ES-I3 (cell line): Measurements from ENCODE around the gene ESYT2.

ENCODE experiments used
- H3K36me3 ChIP-seq: 2 replicates; pipeline ENCODE4 v1.6.1; 2013; ENCODE audit warnings: mild to moderate bottlenecking, low read length, control low read depth, moderate library complexity; ENCODE audit not compliant: insufficient read depth
- H3K4me1 ChIP-seq: 2 replicates; pipeline ENCODE4 v1.6.1; 2013; ENCODE audit warnings: mild to moderate bottlenecking, control low read depth, low read length; ENCODE audit not compliant: insufficient read depth
- H3K9ac ChIP-seq: 2 replicates; pipeline ENCODE4 v1.6.1; 2013; ENCODE audit warnings: low read depth, mild to moderate bottlenecking, low read length, moderate library complexity
- H3K9me3 ChIP-seq: 2 replicates; pipeline ENCODE4 v1.6.1; 2013; ENCODE audit warnings: mild to moderate bottlenecking, low read length, moderate library complexity; ENCODE audit not compliant: control insufficient read depth, insufficient read depth

Gene ESYT2

DNA sequence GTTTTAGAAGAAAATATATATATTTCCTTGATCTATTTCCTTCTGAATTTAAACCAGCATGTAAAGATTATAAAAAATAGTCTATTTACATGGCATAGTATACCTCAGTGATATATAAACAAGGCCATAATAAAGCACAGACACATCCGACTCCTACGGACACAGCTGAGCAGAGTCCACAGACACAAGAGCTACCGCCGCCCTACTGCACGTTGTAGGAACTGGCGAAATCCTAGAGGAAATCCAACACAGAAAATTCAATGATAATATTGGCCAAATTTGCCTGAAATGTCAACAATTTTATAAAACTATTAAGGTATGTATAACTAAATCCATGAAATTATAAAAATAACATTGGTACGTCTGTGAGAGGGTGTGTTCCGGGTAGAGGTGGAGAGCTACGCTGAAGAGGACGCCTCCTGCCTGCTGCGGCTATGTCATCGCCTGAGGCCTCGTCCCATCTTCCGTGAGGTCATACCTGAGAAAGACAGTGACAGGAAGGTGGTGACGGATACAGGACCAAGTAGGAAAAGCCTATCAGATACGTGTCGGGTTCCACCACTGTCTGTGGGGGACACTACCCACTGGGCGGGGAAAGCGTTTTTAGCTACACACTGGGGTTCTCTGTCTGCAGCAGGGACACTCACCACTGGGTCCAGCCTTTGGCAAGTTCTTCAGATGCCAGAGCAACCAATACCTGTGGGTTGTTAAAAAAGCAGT is 95.4 kb downstream of the ESYT2 start:
- H3K36me3 ChIP-seq, result peaks cover 3% of the 10 kb centered on the region; the same call in 1 of the 2 replicates
- no peak overlapping the region for H3K9ac ChIP-seq
- peaks cover 6% of the 10 kb centered on the region; the same call in 1 of the 2 replicates for H3K4me1 ChIP-seq
- no peaks in the 10 kb centered on the region for H3K9me3 ChIP-seq

DNA sequence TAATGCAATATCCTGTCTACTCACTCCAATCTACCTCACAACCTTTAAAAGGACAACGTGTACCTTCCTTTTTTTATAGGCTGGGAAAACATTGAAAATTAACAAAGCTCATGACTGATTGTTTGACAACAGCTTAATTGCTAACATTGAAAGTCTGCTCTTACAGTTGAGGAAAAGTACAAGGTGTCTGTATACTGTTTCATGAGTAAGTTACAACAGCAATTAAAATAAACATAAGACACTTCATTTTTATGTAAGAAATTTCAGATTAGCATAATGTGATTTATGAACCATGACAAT is 96.1 kb downstream of the ESYT2 start:
- no peak overlapping the region for H3K9ac ChIP-seq
- H3K9me3 ChIP-seq, result no peaks in the 10 kb centered on the region
- H3K36me3 ChIP-seq, result peaks cover 3% of the 10 kb centered on the region; the same call in 1 of the 2 replicates
- H3K4me1 ChIP-seq, result peaks cover 6% of the 10 kb centered on the region; the same call in 1 of the 2 replicates

DNA sequence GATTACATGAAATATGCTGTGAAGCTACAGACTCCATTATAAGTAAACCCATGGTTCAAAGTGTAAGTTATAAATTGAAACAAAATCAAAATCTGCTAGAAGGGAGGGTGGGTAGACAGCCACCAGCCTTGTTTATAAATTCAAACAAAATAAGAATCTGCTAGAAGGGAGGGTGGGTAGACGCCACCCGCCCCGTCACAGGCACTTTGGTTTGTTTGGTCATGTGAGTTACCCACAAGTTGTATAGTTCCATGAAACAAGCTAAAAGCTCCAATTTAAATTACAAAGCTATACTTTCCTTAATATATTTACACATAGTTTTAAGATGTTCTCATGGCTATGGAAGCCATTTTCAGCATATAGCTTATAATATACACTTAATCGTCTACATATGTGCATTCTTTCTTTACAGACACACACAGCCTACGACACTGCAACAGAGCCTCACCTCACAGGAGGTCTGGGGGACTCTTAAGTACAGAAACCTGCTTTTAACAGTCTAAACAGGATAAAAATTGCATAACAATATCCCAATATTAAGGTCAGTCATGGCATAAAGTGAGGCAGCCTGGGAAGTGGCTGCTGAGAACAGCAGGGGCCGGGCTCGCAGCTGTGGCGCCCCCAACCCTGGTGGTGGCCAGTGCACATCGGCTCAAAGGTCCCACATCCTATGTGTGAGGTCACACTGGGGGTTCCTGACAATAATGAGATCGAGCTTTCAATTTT is 96.7 kb downstream of the ESYT2 start:
- Histone ChIP-seq H3K4me1 (peaks cover 6% of the 10 kb centered on the region; the same call in 1 of the 2 replicates), H3K9me3 (no peaks in the 10 kb centered on the region), H3K36me3 (peaks cover 3% of the 10 kb centered on the region; the same call in 1 of the 2 replicates), H3K9ac (no peak overlapping the region)

DNA sequence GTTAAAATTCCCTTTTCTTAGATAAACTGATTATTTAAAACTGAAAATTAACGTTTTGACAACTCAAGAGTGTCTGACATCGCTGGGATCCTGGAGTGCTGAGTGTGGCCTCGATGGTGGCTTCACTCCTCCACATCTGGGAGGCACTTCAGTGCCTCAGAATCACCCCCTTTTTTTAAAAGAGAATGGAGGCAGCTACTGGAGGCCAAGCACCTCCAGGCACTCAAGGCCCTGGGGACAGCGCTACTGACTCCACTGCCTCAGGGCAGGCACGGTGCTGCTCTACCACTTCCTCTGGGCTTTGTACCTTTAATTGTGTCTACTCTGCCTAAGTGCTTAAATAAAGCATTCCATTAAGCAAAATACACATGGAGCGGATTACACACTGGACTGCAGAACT is 97.5 kb downstream of the ESYT2 start:
- Histone ChIP-seq H3K4me1 (peaks cover 6% of the 10 kb centered on the region; the same call in 1 of the 2 replicates), H3K36me3 (peaks cover 1% of the 10 kb centered on the region; the same call in 1 of the 2 replicates), H3K9me3 (no peaks in the 10 kb centered on the region), H3K9ac (no peak overlapping the region)

DNA sequence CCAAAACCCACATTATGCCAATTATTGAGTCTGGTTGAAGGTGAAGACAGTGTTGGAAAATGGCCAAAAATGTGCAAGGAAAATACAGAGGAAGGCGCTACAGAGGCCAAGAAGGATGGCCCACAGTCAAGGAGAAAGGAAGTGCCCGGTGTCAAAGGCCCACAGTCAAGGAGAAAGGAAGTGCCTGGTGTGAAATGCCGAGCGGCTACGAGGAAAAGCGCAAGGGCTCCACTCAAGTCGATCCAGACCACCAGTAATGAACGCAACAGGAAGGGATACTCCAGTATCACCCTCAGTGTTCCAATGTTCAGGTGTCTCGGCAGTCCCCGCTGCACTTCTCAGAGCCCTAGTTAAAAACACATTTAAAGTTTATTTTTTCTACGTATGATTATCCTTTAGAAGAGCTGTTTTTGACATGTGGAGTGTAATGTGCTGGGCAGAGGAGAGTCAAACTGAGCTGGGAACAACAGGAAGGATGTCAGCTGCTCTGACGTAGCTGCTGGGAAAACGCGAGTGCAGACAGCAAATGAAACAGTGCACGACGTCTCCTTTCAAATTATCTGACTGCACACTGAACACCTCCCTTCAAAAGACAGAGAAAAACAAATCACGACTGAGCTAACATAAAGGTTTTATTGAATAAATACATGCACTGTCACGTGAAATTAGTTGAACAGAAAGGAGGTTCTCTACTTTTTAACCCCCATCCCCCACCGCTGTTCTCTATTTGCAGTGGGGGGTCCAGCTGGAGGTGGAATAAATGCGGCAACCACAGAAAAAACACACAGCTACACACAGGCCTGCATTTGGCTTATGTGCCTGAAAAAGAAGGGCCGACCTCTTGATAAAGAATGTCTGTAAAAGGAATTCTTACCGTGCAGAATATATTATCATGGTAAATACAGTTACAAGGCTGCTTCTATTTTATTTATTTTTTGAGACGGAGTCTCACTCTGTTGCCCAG is 98.6 kb downstream of the ESYT2 start:
- no peak overlapping the region for H3K9ac ChIP-seq
- H3K4me1 ChIP-seq, result peaks cover 6% of the 10 kb centered on the region; the same call in 1 of the 2 replicates
- H3K9me3 ChIP-seq, result no peaks in the 10 kb centered on the region
- H3K36me3 ChIP-seq, result no peaks in the 10 kb centered on the region

DNA sequence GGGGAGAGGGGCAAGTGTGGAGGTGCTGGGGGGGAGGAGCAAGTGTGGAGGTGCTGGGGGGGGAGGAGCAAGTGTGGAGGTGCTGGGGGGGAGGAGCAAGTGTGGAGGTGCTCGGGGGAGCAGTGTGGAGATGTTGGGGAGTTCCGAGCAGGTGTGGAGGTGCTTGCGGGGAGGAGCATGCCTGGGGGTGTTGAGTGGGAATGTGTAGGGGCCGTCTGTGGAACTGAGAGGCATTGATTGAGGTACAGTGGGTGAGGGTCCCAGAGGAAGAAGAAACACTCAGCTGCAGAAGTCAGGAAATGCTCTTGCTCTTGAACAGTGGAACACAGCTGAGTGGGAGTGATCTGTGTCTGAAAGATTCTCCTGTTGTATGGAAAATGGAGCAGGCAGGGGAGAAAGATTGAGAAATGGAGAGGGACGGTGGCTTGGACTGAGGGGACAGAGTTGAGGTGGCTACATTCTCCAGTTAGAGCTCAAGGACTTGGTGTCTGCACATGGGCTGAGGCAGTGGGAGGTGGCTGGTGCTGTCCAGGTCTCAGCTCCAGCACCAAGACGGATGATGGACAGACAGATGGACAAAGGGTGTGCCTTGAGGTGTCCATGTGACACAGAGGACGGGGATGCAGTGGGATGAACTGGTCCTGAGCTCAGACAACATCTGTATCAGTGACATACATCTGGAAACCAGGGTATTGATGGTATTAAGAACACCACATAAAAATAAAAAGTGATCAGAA is 99.5 kb downstream of the ESYT2 start:
- Histone ChIP-seq H3K36me3 (no peaks in the 10 kb centered on the region), H3K4me1 (peaks cover 6% of the 10 kb centered on the region; the same call in 1 of the 2 replicates), H3K9ac (no peak overlapping the region), H3K9me3 (no peaks in the 10 kb centered on the region)

DNA sequence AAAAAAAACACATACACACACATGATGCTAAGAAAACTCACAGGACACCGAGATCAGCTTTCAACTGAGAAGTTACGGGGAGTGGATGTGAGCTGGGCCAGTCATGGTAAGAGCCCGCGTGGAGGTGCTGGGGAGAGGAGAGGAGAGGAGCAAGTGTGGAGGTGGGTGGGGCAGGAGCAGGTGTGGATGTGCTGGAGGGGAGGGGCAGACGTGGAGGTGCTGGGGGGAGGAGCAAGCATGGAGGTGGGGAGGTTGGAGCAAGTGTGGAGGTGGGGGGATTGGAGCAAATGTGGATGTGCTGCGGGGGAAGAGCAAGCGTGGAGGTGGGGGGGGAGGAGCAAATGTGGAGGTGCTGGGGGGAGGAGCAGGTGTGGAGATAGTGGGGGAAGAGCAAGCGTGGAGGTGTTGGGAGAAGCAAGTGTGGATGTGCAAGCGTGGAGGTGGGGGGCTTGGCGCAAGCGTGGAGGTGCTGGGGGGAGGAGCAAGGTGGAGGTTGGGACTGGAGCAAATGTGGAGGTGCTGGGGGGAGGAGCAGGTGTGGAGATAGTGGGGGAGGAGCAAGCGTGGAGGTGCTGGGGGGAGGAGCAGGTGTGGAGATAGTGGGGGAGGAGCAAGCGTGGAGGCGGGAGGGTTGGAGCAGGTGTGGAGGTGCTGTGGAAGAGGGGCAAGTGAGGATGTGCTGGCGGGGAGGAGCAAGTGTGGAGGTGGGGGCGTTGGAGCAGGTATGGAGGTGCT is 100.2 kb downstream of the ESYT2 start:
- no peaks in the 10 kb centered on the region for H3K9me3 ChIP-seq
- H3K36me3 ChIP-seq, result no peaks in the 10 kb centered on the region
- no peak overlapping the region for H3K9ac ChIP-seq
- H3K4me1 ChIP-seq, result peaks cover 6% of the 10 kb centered on the region; the same call in 1 of the 2 replicates

DNA sequence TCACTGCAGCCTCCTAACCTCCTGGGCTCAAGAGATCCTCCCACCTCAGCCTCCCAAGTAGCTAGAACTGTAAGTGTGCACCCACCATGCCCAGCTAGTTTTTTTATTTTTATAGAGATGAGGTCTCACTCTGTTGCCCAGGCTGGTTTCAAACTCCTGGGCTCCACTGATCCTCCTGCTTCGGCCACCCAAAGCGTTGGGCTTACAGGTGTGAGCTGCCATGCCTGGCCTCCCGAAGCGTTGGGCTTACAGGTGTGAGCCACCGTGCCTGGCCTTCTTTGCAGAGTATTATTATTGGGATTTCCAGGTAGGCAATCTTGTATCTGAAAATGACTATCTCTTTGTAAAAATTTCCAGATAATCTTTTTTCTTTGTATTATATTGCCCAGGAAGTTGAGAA is 101.6 kb downstream of the ESYT2 start:
- H3K36me3 ChIP-seq, result no peaks in the 10 kb centered on the region
- no peaks in the 10 kb centered on the region for H3K9me3 ChIP-seq
- no peaks in the 10 kb centered on the region for H3K4me1 ChIP-seq
- H3K9ac ChIP-seq, result no peak overlapping the region

DNA sequence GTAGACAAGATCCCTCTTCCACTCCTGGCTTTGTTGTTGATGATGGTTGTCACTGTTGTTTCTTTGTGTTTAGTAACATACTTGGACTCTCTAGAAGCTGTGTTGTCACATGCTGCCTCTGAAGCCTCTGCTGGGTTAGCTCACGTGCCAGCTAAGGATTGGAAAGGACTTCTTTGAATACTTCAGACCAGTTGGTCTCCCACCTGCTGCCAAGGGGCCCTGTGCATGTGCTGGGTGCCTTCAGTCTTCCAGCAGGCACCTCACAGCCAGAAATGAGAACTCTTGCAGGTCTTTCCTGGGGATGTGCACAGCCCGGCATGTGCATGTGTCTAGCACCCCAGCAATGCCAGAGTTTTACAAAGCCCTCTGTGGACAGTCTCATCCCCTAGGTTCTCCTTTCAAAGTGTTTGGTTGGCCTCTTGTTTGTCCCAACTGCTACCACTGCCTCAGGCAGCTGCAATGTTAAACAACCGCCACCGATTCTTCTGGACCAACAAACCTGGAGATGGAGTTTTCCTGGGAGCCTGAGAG is 103.0 kb downstream of the ESYT2 start:
- no peaks in the 10 kb centered on the region for H3K9me3 ChIP-seq
- H3K4me1 ChIP-seq, result no peaks in the 10 kb centered on the region

DNA sequence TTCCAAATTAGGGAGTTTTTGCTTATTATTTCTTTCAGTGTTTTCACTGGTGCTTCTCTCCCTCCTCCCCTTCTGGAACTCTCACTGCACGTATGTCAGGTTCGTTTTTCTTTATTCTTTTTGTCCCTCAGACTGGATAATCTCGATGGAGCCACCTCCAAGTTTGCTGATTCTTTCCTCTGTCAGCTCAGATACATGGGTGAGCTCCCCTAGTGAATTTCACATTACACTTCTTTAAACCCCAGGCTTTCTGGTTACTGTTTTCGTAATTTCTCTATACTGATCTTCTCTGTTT is 103.9 kb downstream of the ESYT2 start:
- Histone ChIP-seq H3K4me1 (no peaks in the 10 kb centered on the region), H3K9me3 (no peaks in the 10 kb centered on the region), H3K36me3 (no peaks in the 10 kb centered on the region), H3K9ac (no peak overlapping the region)

More for the DNA sequence above, 103.0 kb downstream of the ESYT2 start:
- Histone ChIP-seq H3K36me3 (no peaks in the 10 kb centered on the region), H3K9ac (no peak overlapping the region)

DNA sequence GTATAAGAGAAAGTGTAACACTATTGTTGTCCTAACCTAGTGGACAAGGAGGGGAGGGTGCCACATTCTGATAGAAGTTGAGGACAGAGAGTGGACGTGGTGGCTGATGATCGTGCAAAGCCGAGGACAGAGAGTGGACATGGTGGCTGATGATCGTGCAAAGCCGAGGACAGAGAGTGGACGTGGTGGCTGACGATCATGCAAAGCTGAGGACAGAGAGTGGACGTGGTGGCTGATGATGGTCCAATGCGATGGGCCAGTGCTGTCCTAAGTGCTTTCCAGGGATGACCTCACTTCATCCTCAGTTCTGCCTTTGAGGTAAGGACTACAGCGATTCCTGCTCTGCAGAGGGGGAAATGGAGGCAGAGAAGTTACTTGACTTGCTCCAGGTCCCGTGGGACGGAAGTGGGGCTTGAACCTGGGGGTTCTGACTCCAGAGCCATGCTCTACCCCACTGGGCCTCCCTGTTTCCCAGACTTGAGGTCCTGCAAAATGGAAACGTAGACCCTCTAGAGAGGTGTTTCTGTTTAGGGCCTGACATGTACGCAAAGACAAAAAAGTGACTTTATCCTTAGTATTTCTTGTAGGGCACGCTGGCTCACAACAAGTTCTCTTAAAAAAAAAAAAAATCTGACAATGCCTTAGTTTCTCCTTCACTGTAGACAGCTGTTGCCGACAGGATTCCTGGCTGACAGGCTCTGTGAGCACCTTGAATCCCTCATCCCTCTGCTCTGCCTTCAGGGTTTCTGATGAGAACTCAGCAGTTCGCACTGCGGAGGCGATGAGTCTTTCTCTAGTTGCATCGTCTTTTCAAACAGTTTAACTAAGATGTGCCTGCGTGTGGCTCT is 104.4 kb downstream of the ESYT2 start:
- H3K9me3 ChIP-seq, result no peaks in the 10 kb centered on the region
- no peaks in the 10 kb centered on the region for H3K4me1 ChIP-seq
- H3K36me3 ChIP-seq, result no peaks in the 10 kb centered on the region
- no peak overlapping the region for H3K9ac ChIP-seq

DNA sequence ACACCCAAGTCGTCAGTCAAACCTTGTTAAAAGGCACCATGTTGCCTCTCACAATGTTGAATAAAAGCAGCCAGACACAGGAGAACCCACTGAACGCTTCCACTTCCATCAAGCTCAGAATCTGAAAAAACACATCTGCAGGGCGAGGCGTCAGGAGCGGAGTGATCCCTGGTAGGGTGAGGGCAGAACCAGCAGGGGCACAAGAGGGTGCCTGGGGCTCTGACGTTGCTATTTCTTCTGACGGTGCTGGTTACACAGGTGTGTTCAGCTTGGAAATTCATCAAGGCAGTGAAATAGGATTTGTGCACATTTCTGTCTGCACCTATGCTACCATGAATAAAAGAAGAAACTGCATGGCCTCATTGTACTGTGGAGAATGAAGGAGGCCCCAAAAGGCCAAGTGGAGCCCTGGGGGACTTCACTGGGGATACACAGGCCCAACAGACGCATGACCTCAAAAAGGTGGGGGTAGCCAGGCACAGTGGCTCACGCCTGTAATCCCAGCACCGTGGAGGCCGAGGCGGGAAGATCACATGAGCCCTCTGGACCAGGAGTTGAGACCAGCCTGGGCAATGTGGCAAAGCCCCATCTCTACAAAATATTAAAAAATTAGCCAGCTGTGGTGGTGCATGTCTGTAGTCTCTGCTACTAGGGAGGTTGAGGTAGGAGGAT is 105.5 kb downstream of the ESYT2 start:
- Histone ChIP-seq H3K9ac (no peak overlapping the region), H3K36me3 (no peaks in the 10 kb centered on the region), H3K9me3 (no peaks in the 10 kb centered on the region), H3K4me1 (no peaks in the 10 kb centered on the region)
